ENCODE data around the gene PITPNM3. TPM values are rescaled to one million over a fixed set of nuclear protein-coding genes. Genes with fewer than 3 reads are reported as not detected.

The PITPNM3 gene
- total and polyA plus RNA-seq, 2 of the 8 experiments (the other 6 are each of a cell fraction or from before 2014, with no cell fraction given) = 1.7 to 3.1 TPM

- TF ChIP-seq NANOG (IDR thresholded peaks at IDR 0.05; ENCODE audit: insufficient read depth, low read depth, low read length, poor library complexity, severe bottlenecking) (no peak), NRF1 (IDR thresholded peaks at IDR 0.05; ENCODE audit: low read depth, low read length) (no peak), SIN3A (conservative IDR thresholded peaks at IDR 0.05 in 1 of 2, IDR thresholded peaks at IDR 0.05 in 1 of 2; ENCODE audit: low read depth in 1 of 2, low read length in 2 of 2) (no peak), SIX5 (IDR thresholded peaks at IDR 0.05; ENCODE audit: low read depth, low read length) (no peak), JUND (IDR thresholded peaks at IDR 0.05; ENCODE audit: low read length) (no peak)
Observed at GRCh38 chr17:6472517-6472916, 83.8 kb downstream of the PITPNM3 start (continued).
